Neural crest cell (in vitro differentiated cells): ENCODE measurements around the gene KYAT1. TPM values are rescaled to one million over a fixed set of nuclear protein-coding genes. Genes with fewer than 3 reads are reported as not detected.

Source experiments
- DNase-seq: peaks from one replicate; pipeline ENCODE4 v3.0.0; 2021; ENCODE audit warnings: low read depth, mixed read lengths, low spot score
- H3K27ac Mint-ChIP-seq: one replicate; pipeline ENCODE4 v1.8.0; 2021; ENCODE audit warnings: mild to moderate bottlenecking, mixed read lengths; ENCODE audit not compliant: unreplicated experiment
- H3K27me3 Mint-ChIP-seq: 2 replicates; pipeline ENCODE4 v1.8.0; 2021; ENCODE audit warnings: low read depth, mild to moderate bottlenecking, mixed read lengths
- H3K36me3 Mint-ChIP-seq: 2 replicates; pipeline ENCODE4 v1.8.0; 2021; ENCODE audit warnings: low read depth, mild to moderate bottlenecking, mixed read lengths
- H3K4me1 Mint-ChIP-seq: 2 replicates; pipeline ENCODE4 v1.8.0; 2021; ENCODE audit warnings: mixed read lengths
- H3K4me3 Mint-ChIP-seq: one replicate; pipeline ENCODE4 v1.8.0; 2021; ENCODE audit warnings: mild to moderate bottlenecking, mixed read lengths
- H3K9me3 Mint-ChIP-seq: 2 replicates; pipeline ENCODE4 v1.8.0; 2021; ENCODE audit warnings: mixed read lengths
- total RNA-seq: library from RNA; stranded (reverse); gene quantifications from 2 replicates; pipeline ENCODE4 v1.2.1, GENCODE V29; 2021
- TF ChIP-seq, protein P1 (sequence below): fragments of 200-600 bp; sonication (generic); conservative IDR thresholded peaks from 2 replicates; pipeline ENCODE4 v1.5.0; 2021; ENCODE audit warnings: antibody characterized with exemption, mild to moderate bottlenecking

The KYAT1 gene
- total RNA-seq, 1 donor from 2014 or later = 17.7 TPM

GRCh38 chr9:128893354-128893753, 11.6 kb upstream of the KYAT1 start:
- Mint-ChIP-seq H3K4me1 (peaks cover 3% of the 10 kb centered on the region), H3K4me3 (no peak overlapping the region), H3K27ac (no peak overlapping the region), H3K9me3 (no peaks in the 10 kb centered on the region), H3K27me3 (no peaks in the 10 kb centered on the region), H3K36me3 (peaks cover 6% of the 10 kb centered on the region)
- TF ChIP-seq, protein P1, sequence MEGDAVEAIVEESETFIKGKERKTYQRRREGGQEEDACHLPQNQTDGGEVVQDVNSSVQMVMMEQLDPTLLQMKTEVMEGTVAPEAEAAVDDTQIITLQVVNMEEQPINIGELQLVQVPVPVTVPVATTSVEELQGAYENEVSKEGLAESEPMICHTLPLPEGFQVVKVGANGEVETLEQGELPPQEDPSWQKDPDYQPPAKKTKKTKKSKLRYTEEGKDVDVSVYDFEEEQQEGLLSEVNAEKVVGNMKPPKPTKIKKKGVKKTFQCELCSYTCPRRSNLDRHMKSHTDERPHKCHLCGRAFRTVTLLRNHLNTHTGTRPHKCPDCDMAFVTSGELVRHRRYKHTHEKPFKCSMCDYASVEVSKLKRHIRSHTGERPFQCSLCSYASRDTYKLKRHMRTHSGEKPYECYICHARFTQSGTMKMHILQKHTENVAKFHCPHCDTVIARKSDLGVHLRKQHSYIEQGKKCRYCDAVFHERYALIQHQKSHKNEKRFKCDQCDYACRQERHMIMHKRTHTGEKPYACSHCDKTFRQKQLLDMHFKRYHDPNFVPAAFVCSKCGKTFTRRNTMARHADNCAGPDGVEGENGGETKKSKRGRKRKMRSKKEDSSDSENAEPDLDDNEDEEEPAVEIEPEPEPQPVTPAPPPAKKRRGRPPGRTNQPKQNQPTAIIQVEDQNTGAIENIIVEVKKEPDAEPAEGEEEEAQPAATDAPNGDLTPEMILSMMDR = no peak
- no peak for DNase-seq

- Mint-ChIP-seq H3K36me3 (peaks cover 6% of the 10 kb centered on the region), H3K27ac (no peak overlapping the region), H3K9me3 (no peaks in the 10 kb centered on the region), H3K4me3 (no peak overlapping the region), H3K27me3 (no peaks in the 10 kb centered on the region), H3K4me1 (peaks cover 11% of the 10 kb centered on the region)
- TF ChIP-seq, protein P1 = no peak
- no peak for DNase-seq
Measured at GRCh38 chr9:128892221-128892921, 10.6 kb upstream of the KYAT1 start.

DNA sequence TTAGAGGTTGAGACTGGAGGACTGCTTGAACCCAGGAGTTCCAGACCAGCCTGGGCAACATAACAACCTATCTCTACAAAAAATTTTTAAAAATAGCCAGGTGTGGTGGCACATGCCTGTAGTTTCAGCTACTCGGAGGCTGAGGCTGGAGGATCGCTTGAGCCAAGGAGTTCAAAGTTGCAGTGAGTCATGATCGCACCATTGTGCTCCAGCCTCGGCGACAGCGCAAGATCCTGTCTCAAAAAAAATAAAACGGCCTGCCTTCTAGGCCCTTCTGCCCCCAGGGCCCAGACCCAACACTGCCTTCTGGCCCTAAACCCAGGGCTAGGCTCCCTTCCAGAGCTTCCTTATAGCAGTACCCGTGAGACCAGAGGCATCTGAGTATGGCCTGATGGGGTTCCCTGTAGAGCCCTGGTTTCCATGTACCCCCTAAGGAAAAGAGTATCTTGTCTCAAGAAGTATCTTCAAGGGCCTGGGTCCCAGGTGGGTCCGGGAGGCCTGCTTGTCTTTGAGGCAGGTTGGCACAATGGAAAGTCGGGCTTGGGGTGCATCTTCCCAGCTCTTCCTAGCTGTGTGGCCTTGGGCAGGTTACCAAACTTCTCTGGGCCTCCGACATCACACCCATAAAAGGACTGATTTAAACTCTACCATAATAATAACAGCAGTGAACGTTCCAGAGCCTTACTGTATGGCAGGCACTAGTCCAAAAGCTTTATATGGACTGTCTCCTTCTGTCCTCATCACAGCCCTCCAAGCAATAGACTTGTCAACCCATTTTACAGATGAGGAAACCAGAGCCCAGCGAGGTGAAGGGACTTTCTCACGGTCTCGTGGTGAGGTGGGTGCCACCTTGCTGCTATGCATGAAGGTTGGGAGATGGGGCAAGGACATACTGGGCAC, 9.8 kb upstream of the KYAT1 start:
- Mint-ChIP-seq H3K4me3 (no peak overlapping the region), H3K4me1 (peaks cover 12% of the 10 kb centered on the region), H3K9me3 (no peaks in the 10 kb centered on the region), H3K27ac (no peak overlapping the region), H3K27me3 (no peaks in the 10 kb centered on the region), H3K36me3 (peaks cover 6% of the 10 kb centered on the region)
- no peak for DNase-seq
- TF ChIP-seq, protein P1 = no peak

- Mint-ChIP-seq H3K9me3 (no peaks in the 10 kb centered on the region), H3K27me3 (no peaks in the 10 kb centered on the region), H3K36me3 (no peaks in the 10 kb centered on the region), H3K27ac (peak overlapping the region; percentile 35), H3K4me3 (peak overlapping the region; percentile 22), H3K4me1 (peaks cover 18% of the 10 kb centered on the region)
- no peak for DNase-seq
- TF ChIP-seq, protein P1 = no peak
Measured at GRCh38 chr9:128887914-128888350, 6.2 kb upstream of the KYAT1 start.

- TF ChIP-seq, protein P1 = no peak
Measured at GRCh38 chr9:128887049-128887448, 5.3 kb upstream of the KYAT1 start.

More at GRCh38 chr9:128887049-128887448, 5.3 kb upstream of the KYAT1 start:
- Mint-ChIP-seq H3K9me3 (no peaks in the 10 kb centered on the region), H3K27me3 (no peaks in the 10 kb centered on the region), H3K27ac (no peak overlapping the region), H3K36me3 (no peaks in the 10 kb centered on the region), H3K4me3 (no peak overlapping the region), H3K4me1 (peaks cover 23% of the 10 kb centered on the region)
- DNase-seq = no peak
